ENCODE results near the gene FAM228A.

GRCh38 chr2:24153478-24153877 is 21.4 kb upstream of the FAM228A start:
- TF ChIP-seq CTCF (IDR thresholded peaks at IDR 0.05; ENCODE audit: low read length) (no peak), EZH2phosphoT487 (IDR thresholded peaks at IDR 0.05; ENCODE audit: low read length) (no peak)

Data from MM.1S (cell line).